DOHH2 (cell line): ENCODE measurements around the gene COL1A1.

Experiments
- EZH2phosphoT487 ChIP-seq: fragments of 200-600 bp; sonication (generic); IDR thresholded peaks from 2 replicates; pipeline ENCODE4 v1.6.1; 2017; ENCODE audit warnings: borderline replicate concordance, mild to moderate bottlenecking, antibody characterized with exemption, low read length, moderate library complexity, mixed read lengths
- TF ChIP-seq, protein P1 (sequence below): fragments of 200-600 bp; sonication (generic); IDR thresholded peaks from one replicate; pipeline ENCODE4 v1.5.1; 2014; ENCODE audit warnings: antibody characterized with exemption, mild to moderate bottlenecking, low read depth, low read length; ENCODE audit not compliant: poor library complexity, severe bottlenecking

DNA sequence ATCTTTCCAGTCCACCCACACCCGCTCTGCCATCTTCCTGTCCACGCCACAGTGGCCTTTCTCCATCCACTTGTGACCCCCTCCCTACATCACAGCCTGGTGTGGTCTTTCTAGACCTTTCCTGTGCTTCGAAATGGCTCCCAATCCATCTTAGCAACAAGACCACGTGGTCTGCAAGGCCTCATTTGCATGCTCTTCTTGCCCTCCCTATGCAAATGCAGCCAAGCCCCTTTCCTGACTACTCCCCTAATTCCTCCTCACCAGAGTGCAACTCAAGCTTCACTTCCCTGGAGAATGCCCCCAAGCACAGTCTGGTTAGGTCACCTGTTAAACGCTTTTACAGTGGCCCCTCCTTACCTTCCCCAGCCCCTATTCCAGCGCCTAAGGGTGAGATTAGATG lies 57.1 kb downstream of the COL1A1 start:
- TF ChIP-seq, protein P1, sequence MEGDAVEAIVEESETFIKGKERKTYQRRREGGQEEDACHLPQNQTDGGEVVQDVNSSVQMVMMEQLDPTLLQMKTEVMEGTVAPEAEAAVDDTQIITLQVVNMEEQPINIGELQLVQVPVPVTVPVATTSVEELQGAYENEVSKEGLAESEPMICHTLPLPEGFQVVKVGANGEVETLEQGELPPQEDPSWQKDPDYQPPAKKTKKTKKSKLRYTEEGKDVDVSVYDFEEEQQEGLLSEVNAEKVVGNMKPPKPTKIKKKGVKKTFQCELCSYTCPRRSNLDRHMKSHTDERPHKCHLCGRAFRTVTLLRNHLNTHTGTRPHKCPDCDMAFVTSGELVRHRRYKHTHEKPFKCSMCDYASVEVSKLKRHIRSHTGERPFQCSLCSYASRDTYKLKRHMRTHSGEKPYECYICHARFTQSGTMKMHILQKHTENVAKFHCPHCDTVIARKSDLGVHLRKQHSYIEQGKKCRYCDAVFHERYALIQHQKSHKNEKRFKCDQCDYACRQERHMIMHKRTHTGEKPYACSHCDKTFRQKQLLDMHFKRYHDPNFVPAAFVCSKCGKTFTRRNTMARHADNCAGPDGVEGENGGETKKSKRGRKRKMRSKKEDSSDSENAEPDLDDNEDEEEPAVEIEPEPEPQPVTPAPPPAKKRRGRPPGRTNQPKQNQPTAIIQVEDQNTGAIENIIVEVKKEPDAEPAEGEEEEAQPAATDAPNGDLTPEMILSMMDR: no peak
- no peak for TF ChIP-seq EZH2phosphoT487
